Measurements from ENCODE around the gene L3MBTL2.

Gene L3MBTL2

GRCh38 chr22:41181349-41182241, 23.5 kb upstream of the L3MBTL2 start:
- no peak for DNase-seq (ENCODE audit: extremely low read depth, insufficient read length)
- H3K4me3 ChIP-seq (replicated peaks; ENCODE audit: low read depth, low read length) = no peak overlapping the region
- H3K27me3 ChIP-seq (replicated peaks; ENCODE audit: control insufficient read depth, insufficient read depth, low read length) = no peaks in the 10 kb centered on the region
- TF ChIP-seq, protein P1, sequence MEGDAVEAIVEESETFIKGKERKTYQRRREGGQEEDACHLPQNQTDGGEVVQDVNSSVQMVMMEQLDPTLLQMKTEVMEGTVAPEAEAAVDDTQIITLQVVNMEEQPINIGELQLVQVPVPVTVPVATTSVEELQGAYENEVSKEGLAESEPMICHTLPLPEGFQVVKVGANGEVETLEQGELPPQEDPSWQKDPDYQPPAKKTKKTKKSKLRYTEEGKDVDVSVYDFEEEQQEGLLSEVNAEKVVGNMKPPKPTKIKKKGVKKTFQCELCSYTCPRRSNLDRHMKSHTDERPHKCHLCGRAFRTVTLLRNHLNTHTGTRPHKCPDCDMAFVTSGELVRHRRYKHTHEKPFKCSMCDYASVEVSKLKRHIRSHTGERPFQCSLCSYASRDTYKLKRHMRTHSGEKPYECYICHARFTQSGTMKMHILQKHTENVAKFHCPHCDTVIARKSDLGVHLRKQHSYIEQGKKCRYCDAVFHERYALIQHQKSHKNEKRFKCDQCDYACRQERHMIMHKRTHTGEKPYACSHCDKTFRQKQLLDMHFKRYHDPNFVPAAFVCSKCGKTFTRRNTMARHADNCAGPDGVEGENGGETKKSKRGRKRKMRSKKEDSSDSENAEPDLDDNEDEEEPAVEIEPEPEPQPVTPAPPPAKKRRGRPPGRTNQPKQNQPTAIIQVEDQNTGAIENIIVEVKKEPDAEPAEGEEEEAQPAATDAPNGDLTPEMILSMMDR (IDR thresholded peaks at IDR 0.05; ENCODE audit: insufficient read depth, low read length, poor library complexity, severe bottlenecking) = no peak
- H3K36me3 ChIP-seq (ENCODE audit: control insufficient read depth, insufficient read depth, low read length) = peaks cover 22% of the 10 kb centered on the region

DNA sequence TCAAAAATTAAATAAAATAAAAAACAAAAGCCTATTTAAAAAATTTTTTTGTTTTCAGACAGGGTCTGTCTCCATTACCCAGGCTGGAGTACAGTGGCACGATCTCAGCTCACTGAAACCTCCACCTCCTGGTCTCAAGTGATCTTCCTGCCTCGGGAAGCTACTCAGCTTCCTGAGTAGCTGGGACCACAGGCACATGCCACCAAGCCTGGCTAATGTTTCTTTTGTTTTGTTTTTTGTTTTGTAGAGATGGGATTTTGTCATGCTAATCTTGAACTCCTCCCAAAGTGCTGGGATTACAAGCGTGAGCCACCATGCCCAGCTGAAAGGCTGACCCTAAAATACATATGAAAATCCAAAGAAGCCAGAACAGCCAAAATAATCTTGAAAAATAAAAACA, 20.4 kb upstream of the L3MBTL2 start:
- no peaks in the 10 kb centered on the region; the same call in none of the 2 replicates for H3K36me3 ChIP-seq (ENCODE audit: control insufficient read depth, insufficient read depth, low read length)
- no peaks in the 10 kb centered on the region for H3K27me3 ChIP-seq (replicated peaks; ENCODE audit: control insufficient read depth, insufficient read depth, low read length)
- H3K4me3 ChIP-seq (replicated peaks; ENCODE audit: low read depth, low read length) = no peak overlapping the region
- TF ChIP-seq, protein P1 (IDR thresholded peaks at IDR 0.05; ENCODE audit: insufficient read depth, low read length, poor library complexity, severe bottlenecking) = no peak
- no peak for DNase-seq (ENCODE audit: extremely low read depth, insufficient read length)

- no peaks in the 10 kb centered on the region for H3K36me3 ChIP-seq (ENCODE audit: control insufficient read depth, insufficient read depth, low read length)
- TF ChIP-seq, protein P1 (IDR thresholded peaks at IDR 0.05; ENCODE audit: insufficient read depth, low read length, poor library complexity, severe bottlenecking) = no peak
- no peak for DNase-seq (ENCODE audit: extremely low read depth, insufficient read length)
- H3K27me3 ChIP-seq (replicated peaks; ENCODE audit: control insufficient read depth, insufficient read depth, low read length) = no peaks in the 10 kb centered on the region
- H3K4me3 ChIP-seq (replicated peaks; ENCODE audit: low read depth, low read length) = no peak overlapping the region
Observed at GRCh38 chr22:41191467-41191866, 13.6 kb upstream of the L3MBTL2 start.

- H3K27me3 ChIP-seq (replicated peaks; ENCODE audit: control insufficient read depth, insufficient read depth, low read length) = no peaks in the 10 kb centered on the region
- H3K4me3 ChIP-seq (replicated peaks; ENCODE audit: low read depth, low read length) = no peak overlapping the region
- H3K36me3 ChIP-seq (ENCODE audit: control insufficient read depth, insufficient read depth, low read length) = no peaks in the 10 kb centered on the region
- DNase-seq (ENCODE audit: extremely low read depth, insufficient read length) = no peak
- TF ChIP-seq, protein P1 (IDR thresholded peaks at IDR 0.05; ENCODE audit: insufficient read depth, low read length, poor library complexity, severe bottlenecking) = no peak
Observed at GRCh38 chr22:41193829-41194228, 11.3 kb upstream of the L3MBTL2 start.

DNA sequence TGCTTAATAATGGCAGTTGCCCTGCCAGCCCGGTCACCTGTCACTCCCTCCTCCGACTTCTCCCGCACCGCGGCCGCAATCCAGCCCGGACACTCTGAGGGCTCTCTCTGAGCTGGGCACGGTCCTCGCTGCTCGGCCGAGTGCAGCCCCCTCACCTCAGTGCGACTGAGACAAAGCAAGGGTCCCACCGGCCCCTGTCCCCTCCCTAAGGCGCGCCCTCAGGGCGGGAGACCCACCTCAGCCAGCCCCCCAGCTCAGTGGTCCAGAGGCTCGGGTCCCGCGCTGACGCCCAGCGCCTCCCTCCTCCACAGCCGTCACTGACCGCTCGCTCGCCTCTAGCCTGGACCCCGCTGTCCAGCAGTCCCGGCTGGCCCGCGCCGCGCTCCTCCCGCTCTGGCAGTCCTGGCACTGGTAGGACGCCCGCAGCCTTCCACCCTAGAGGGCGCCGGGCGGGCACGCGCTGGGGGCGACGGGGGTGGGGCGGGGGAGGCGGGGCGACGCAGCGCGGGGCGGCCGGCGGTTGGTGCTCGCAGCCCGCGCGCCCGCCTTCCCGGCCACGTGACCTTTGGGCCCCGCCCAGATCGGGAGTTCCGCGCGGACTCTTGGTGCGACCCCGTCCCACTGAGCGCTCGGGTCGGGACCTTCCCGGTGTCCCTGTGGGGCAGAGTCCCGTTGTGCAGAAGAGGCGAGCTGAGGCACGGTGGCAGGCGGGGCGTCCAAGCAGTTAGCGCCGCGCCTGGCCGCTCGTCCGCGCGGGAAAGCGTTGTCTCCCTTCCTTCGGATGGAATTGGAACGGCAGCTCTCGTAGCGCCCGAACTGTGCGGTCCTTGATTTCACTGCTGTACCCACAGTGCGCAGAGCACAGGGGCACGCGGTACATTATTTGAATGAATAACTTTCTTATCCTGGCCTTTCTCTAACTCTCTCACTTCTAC, 7.8 kb upstream of the L3MBTL2 start:
- peak overlapping the region; percentile 85 for H3K4me3 ChIP-seq (replicated peaks; ENCODE audit: low read depth, low read length)
- H3K27me3 ChIP-seq (replicated peaks; ENCODE audit: control insufficient read depth, insufficient read depth, low read length) = no peaks in the 10 kb centered on the region
- TF ChIP-seq, protein P1 (IDR thresholded peaks at IDR 0.05; ENCODE audit: insufficient read depth, low read length, poor library complexity, severe bottlenecking) = peak; percentile 8
- H3K36me3 ChIP-seq (ENCODE audit: control insufficient read depth, insufficient read depth, low read length) = no peaks in the 10 kb centered on the region
- peak; percentile 77 for DNase-seq (ENCODE audit: extremely low read depth, insufficient read length)
